H9 (cell line): ENCODE results near the gene RAB11FIP4. TPM values are rescaled to one million over a fixed set of nuclear protein-coding genes. Genes with fewer than 3 reads are reported as not detected.

ENCODE experiments used
- DNase-seq: peaks from one replicate; pipeline ENCODE4 v3.0.0-alpha.2; 2017
- H2AFZ ChIP-seq: one replicate; pipeline ENCODE4 v1.6.1; 2013; ENCODE audit warnings: mild to moderate bottlenecking, low read length, control low read depth, moderate library complexity
- H2AK5ac ChIP-seq: 2 replicates; pipeline ENCODE4 v1.6.1; 2013; ENCODE audit warnings: low read length, control low read depth, mixed read lengths; ENCODE audit not compliant: insufficient read length
- H2BK120ac ChIP-seq: one replicate; pipeline ENCODE4 v1.6.1; 2013; ENCODE audit warnings: low read depth, mild to moderate bottlenecking, low read length, control low read depth, inconsistent platforms; ENCODE audit not compliant: poor library complexity, severe bottlenecking
- H2BK12ac ChIP-seq: 2 replicates; pipeline ENCODE4 v1.6.1; 2013; ENCODE audit warnings: low read length, control low read depth, mixed read lengths, low read depth; ENCODE audit not compliant: insufficient read length
- H2BK15ac ChIP-seq: 2 replicates; pipeline ENCODE4 v1.6.1; 2013; ENCODE audit warnings: low read depth, low read length, control low read depth
- H2BK20ac ChIP-seq: one replicate; pipeline ENCODE4 v1.6.1; 2013; ENCODE audit warnings: low read depth, mild to moderate bottlenecking, low read length, control low read depth, inconsistent platforms; ENCODE audit not compliant: poor library complexity, severe bottlenecking
- H2BK5ac ChIP-seq: 2 replicates; pipeline ENCODE4 v1.6.1; 2013; ENCODE audit warnings: low read length, control low read depth, mixed read lengths; ENCODE audit not compliant: insufficient read length
- H3K14ac ChIP-seq: 2 replicates; pipeline ENCODE4 v1.6.1; 2013; ENCODE audit warnings: low read length, control low read depth; ENCODE audit not compliant: insufficient read depth
- H3K18ac ChIP-seq: 2 replicates; pipeline ENCODE4 v1.6.1; 2013; ENCODE audit warnings: low read depth, mild to moderate bottlenecking, mixed read lengths, low read length, control low read depth; ENCODE audit not compliant: insufficient read length
- H3K23ac ChIP-seq: 2 replicates; pipeline ENCODE4 v1.6.1; 2013; ENCODE audit warnings: low read length, control low read depth, mixed read lengths, low read depth; ENCODE audit not compliant: insufficient read length
- H3K23me2 ChIP-seq: 2 replicates; pipeline ENCODE4 v1.6.1; 2013; ENCODE audit warnings: low read depth, mild to moderate bottlenecking, mixed read lengths, low read length, control low read depth; ENCODE audit not compliant: insufficient read length, poor library complexity, severe bottlenecking
- H3K27ac ChIP-seq: 2 replicates; pipeline ENCODE4 v1.5.1; 2013; ENCODE audit warnings: low read length, control low read depth, mixed read lengths, low read depth; ENCODE audit not compliant: insufficient read length
- H3K27me3 ChIP-seq: 2 replicates; pipeline ENCODE4 v1.6.1; 2013; ENCODE audit warnings: low read length, control low read depth, inconsistent platforms; ENCODE audit not compliant: insufficient read depth
- H3K4ac ChIP-seq: 2 replicates; pipeline ENCODE4 v1.6.1; 2013; ENCODE audit warnings: low read depth, mild to moderate bottlenecking, control low read depth, inconsistent platforms, low read length, moderate library complexity
- H3K4me1 ChIP-seq: 2 replicates; pipeline ENCODE4 v1.6.1; 2013; ENCODE audit warnings: low read length, control low read depth, inconsistent platforms; ENCODE audit not compliant: insufficient read depth
- H3K4me2 ChIP-seq: 2 replicates; pipeline ENCODE4 v1.6.1; 2013; ENCODE audit warnings: low read length, control low read depth, mixed read lengths; ENCODE audit not compliant: insufficient read length, insufficient read depth
- H3K56ac ChIP-seq: 2 replicates; pipeline ENCODE4 v1.6.1; 2013; ENCODE audit warnings: low read depth, mild to moderate bottlenecking, mixed read lengths, low read length, control low read depth; ENCODE audit not compliant: insufficient read length
- H3K79me1 ChIP-seq: 2 replicates; pipeline ENCODE4 v1.6.1; 2013; ENCODE audit warnings: low read depth, mild to moderate bottlenecking, moderate library complexity, low read length, control low read depth, inconsistent platforms; ENCODE audit not compliant: insufficient read depth, poor library complexity, severe bottlenecking
- H3K79me2 ChIP-seq: 2 replicates; pipeline ENCODE4 v1.6.1; 2013; ENCODE audit warnings: low read length, control low read depth, inconsistent platforms; ENCODE audit not compliant: insufficient read depth
- H3K9ac ChIP-seq: 2 replicates; pipeline ENCODE4 v1.6.1; 2013; ENCODE audit warnings: low read length, control low read depth, mixed read lengths; ENCODE audit not compliant: insufficient read length; ENCODE audit errors: extremely low read depth
- H3K9me3 ChIP-seq: one replicate; pipeline ENCODE4 v1.6.1; 2013; ENCODE audit warnings: low read depth, low read length, inconsistent platforms; ENCODE audit not compliant: control insufficient read depth
- H3T11ph ChIP-seq: one replicate; pipeline ENCODE4 v1.6.1; 2013; ENCODE audit warnings: mild to moderate bottlenecking, low read length, control low read depth, inconsistent platforms
- H4K20me1 ChIP-seq: one replicate; pipeline ENCODE4 v1.6.1; 2013; ENCODE audit not compliant: control insufficient read depth, insufficient read length, insufficient read depth
- H4K5ac ChIP-seq: 2 replicates; pipeline ENCODE4 v1.6.1; 2013; ENCODE audit warnings: low read depth, mild to moderate bottlenecking, mixed read lengths, low read length, control low read depth; ENCODE audit not compliant: insufficient read length
- H4K8ac ChIP-seq: replicated peaks from 2 replicates; pipeline ENCODE4 v1.6.1; 2013; ENCODE audit warnings: low read length, control low read depth, mixed read lengths, low read depth; ENCODE audit not compliant: insufficient read length
- H4K91ac ChIP-seq: 2 replicates; pipeline ENCODE4 v1.6.1; 2013; ENCODE audit warnings: low read depth, mild to moderate bottlenecking, moderate library complexity, mixed read lengths, low read length, control low read depth; ENCODE audit not compliant: insufficient read length
- H3K27ac Mint-ChIP-seq, 3 experiments: 2 replicates in 2 of 3; 3 replicates in 1 of 3; pipeline ENCODE4 v1.8.0; 2020 to 2021; ENCODE audit warnings: mixed read lengths in 3 of 3, mild to moderate bottlenecking in 1 of 3, moderate library complexity in 1 of 3
- H3K27me3 Mint-ChIP-seq: 2 replicates; pipeline ENCODE4 v1.8.0; 2021; ENCODE audit warnings: low read depth, mild to moderate bottlenecking, moderate library complexity, mixed read lengths
- H3K36me3 Mint-ChIP-seq, 3 experiments: 2 replicates in 2 of 3; 3 replicates in 1 of 3; pipeline ENCODE4 v1.8.0; 2020 to 2021; ENCODE audit warnings: low read depth in 3 of 3, mixed read lengths in 3 of 3; ENCODE audit not compliant: insufficient read depth in 1 of 3
- H3K4me1 Mint-ChIP-seq, 2 experiments: 2 replicates each; pipeline ENCODE4 v1.8.0; 2020; ENCODE audit warnings: mixed read lengths in 2 of 2
- H3K4me3 Mint-ChIP-seq, 2 experiments: 2 replicates in 1 of 2; 3 replicates in 1 of 2; pipeline ENCODE4 v1.8.0; 2020 to 2021; ENCODE audit warnings: mild to moderate bottlenecking in 2 of 2, mixed read lengths in 2 of 2, moderate library complexity in 1 of 2
- H3K9me3 Mint-ChIP-seq, 2 experiments: 2 replicates in 1 of 2; 3 replicates in 1 of 2; pipeline ENCODE4 v1.8.0; 2020; ENCODE audit warnings: mild to moderate bottlenecking in 2 of 2, mixed read lengths in 2 of 2, moderate library complexity in 1 of 2
- CTCF ChIP-seq: fragments of 200-600 bp; sonication (generic); conservative IDR thresholded peaks from 3 replicates; pipeline ENCODE4 v1.8.0; 2021; ENCODE audit warnings: antibody characterized with exemption, mild to moderate bottlenecking
- WGBS: extraction: QIAGEN DNeasy Blood & Tissue Kit; methylation state at CpG from one replicate; pipeline ENCODE4 v1.1.7; 2013; ENCODE audit warnings: missing lambda C conversion rate, low lambda C conversion rate, mixed read lengths; ENCODE audit not compliant: insufficient read length; ENCODE audit errors: extremely low coverage; 5-methylcytosine and 5-hydroxymethylcytosine counted together
- total RNA-seq: library from RNA; stranded (reverse); gene quantifications from 2 replicates; pipeline ENCODE4 v1.2.1, GENCODE V29; 2021

The RAB11FIP4 gene
- total RNA-seq, 1 experiment from 2014 or later, result 25.7 TPM

GRCh38 chr17:31480904-31481782 lies 89.7 kb downstream of the RAB11FIP4 start:
- no peaks in the 10 kb centered on the region for H3K4me1 ChIP-seq
- H2BK20ac ChIP-seq, result no peak overlapping the region
- no peak overlapping the region for H3T11ph ChIP-seq
- H2BK12ac ChIP-seq, result no peak overlapping the region
- no peak overlapping the region for H4K5ac ChIP-seq
- no peak overlapping the region for H4K91ac ChIP-seq
- Mint-ChIP-seq H3K36me3 (no peaks in the 10 kb centered on the region), H3K27me3 (no peaks in the 10 kb centered on the region; the same call in none of the 2 replicates), H3K4me1 (peaks cover 8 to 31% of the 10 kb centered on the region in 2 experiments), H3K4me3 (no peak overlapping the region), H3K9me3 (no peaks in the 10 kb centered on the region), H3K27ac (no peak overlapping the region)
- H3K27me3 ChIP-seq, result no peaks in the 10 kb centered on the region
- no peak overlapping the region for H3K14ac ChIP-seq
- no peak overlapping the region for H3K56ac ChIP-seq
- no peaks in the 10 kb centered on the region for H4K20me1 ChIP-seq
- no peak for TF ChIP-seq CTCF
- no peak overlapping the region for H2AK5ac ChIP-seq
- no peaks in the 10 kb centered on the region for H3K79me2 ChIP-seq
- no peaks in the 10 kb centered on the region for H3K23me2 ChIP-seq
- no peaks in the 10 kb centered on the region for H3K79me1 ChIP-seq
- no peak for DNase-seq
- no peaks in the 10 kb centered on the region for H3K9me3 ChIP-seq
- H3K9ac ChIP-seq, result no peak overlapping the region
- no peak overlapping the region for H3K23ac ChIP-seq
- no peak overlapping the region for H3K27ac ChIP-seq
- no peak overlapping the region for H3K4ac ChIP-seq
- WGBS, result no CpG with 5 or more reads among the region's 8 CpGs
- no peak overlapping the region for H2AFZ ChIP-seq
- no peak overlapping the region for H3K4me2 ChIP-seq
- no peak overlapping the region for H2BK120ac ChIP-seq
- no peak overlapping the region for H2BK15ac ChIP-seq
- no peak overlapping the region for H4K8ac ChIP-seq
- H3K18ac ChIP-seq, result no peak overlapping the region
- H2BK5ac ChIP-seq, result no peak overlapping the region
